ENCODE measurements around the gene ZNF276.

ZNF276 gene

DNA sequence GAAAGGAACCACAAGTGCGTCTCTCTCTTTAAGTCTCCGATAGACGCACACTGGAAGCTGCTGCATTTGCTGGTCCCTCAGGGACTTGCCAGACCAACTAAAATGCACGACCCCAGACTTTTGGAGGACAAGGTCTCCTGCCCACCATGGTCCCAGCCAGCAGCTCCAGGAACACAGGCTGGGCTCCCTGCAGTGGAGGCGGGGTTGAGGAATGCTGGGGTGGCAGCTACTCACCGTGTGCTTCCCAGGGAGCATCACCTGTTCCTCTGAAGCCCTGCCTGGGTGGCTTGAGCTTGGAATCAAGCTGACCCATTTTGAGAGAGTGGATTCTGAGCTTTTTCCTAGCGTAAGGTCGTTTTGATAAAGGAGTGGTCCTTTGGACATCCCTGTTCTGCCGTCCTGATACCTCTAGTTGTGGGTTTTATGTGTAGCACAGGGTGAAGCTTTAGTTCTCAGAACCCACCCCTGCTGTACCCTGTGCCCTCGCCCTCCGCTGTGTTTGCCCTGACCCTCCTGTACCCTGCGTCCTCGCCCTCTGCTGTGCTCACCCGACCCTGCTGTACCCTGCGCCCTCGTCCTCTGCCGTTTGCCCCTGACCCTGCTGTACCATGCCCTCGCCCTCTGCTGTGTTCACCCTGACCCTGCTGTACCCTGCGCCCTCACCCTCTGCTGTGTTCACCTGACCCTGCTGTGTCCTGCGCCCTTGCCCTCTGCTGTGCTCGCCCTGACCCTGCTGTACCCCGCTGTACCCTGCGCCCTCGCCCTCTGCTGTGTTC lies 11.0 kb downstream of the ZNF276 start:
- no peak for DNase-seq (ENCODE audit: low read depth, low spot score)
- no peak overlapping the region for H3K27ac ChIP-seq

DNA sequence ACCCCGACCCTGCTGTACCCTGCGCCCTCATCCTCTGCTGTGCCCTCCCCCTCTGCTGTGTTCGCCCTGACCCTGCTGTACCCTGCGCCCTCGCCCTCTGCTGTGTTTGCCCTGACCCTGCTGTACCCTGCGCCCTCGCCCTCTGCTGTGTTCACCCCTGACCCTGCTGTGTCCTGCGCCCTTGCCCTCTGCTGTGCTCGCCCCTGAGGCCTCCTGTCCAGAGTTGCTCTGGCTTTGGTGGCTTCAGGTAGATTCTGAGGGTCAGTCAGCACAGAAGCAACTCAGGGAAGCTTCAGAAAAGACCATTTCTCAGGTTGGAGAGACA lies 11.5 kb downstream of the ZNF276 start:
- H3K27ac ChIP-seq: no peak overlapping the region
- DNase-seq (ENCODE audit: low read depth, low spot score): no peak

DNA sequence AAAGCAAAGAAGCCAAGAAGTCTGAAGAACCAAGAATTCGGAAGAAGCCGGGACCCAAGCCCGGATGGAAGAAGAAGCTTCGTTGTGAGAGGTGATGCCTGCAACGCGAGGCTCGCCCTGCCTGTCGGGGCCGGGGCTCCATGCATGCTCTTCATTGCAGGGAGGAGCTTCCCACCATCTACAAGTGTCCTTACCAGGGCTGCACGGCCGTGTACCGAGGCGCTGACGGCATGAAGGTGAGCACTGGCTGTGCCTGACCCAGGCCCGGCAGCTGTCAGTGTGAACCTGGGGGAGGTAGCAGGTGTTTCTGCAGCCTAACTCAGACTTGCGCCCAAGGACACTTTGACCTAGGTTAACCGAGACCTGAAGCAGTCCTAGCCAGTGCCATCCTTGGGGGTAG lies 12.0 kb downstream of the ZNF276 start:
- H3K27ac ChIP-seq: no peak overlapping the region
- DNase-seq (ENCODE audit: low read depth, low spot score): no peak

DNA sequence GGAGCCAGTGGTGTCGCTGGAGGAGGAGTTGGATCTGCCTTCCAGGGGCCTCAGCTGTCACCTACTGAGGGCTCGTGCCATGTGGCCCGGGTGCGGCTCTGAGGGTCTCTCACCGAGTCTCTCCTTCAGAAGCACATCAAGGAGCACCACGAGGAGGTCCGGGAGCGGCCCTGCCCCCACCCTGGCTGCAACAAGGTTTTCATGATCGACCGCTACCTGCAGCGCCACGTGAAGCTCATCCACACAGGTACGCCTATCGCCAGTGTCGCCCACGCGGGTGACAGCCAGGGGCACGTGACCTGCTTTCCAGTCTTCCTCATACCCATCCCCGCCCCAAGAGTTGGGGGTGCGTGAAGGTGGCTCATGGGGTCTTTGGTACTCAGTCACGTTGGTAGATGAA lies 12.5 kb downstream of the ZNF276 start:
- no peak for DNase-seq (ENCODE audit: low read depth, low spot score)
- H3K27ac ChIP-seq: no peak overlapping the region

DNA sequence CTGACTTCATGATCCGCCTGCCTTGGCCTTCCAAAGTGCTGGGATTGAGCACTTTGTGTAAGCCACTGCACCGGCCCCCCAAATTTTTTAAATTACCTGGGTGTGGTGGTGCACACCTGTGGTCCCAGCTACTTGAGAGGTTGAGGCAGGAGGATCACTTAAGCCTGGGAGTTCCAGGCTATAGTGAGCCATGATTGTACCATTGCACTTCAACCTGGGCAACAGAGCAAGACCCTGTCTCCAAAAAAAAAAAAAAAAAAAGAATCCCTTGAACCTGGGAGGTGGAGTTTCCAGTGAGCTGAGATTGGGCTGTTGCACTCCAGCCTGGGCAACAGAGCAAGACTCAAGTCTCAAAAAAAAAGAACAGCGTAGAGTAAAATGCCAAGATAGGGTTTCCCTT lies 15.2 kb downstream of the ZNF276 start:
- no peak overlapping the region for H3K27ac ChIP-seq
- DNase-seq (ENCODE audit: low read depth, low spot score): no peak

DNA sequence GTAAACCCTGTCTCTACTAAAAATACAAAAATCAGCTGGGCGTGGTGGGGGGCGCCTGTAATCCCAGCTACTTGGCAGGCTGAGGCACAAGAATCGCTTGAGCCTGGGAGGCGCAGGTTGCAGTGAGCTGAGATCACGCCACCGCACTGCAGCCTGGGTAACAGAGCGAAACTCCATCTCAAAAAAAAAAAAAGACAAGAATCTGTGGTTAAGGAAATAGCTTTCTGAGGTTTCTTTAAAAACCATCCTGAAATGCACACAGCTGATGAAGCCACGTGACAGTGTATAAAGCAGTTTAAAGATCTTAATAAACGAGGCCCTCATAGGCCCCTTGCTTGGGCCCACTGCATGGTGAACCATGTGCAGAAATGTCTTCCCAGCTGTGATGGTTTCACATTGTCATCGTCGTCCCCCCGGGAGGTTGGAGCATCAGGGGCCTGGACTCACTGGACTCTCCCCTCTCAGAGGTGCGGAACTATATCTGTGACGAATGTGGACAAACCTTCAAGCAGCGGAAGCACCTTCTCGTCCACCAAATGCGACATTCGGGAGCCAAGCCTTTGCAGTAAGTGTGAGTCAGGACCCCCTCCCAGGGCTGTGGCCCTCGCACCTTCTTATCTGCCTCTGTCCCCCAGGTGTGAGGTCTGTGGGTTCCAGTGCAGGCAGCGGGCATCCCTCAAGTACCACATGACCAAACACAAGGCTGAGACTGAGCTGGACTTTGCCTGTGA lies 16.2 kb downstream of the ZNF276 start:
- DNase-seq (ENCODE audit: low read depth, low spot score): no peak
- no peak overlapping the region for H3K27ac ChIP-seq

DNA sequence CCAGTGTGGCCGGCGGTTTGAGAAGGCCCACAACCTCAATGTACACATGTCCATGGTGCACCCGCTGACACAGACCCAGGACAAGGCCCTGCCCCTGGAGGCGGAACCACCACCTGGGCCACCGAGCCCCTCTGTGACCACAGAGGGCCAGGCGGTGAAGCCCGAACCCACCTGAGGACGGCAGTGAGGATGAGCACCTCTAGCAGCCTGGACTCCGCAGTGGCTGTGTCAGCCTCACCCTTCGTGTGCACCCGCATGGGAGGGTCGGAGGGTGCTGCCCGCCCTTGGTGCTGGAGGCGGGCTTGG lies 16.7 kb downstream of the ZNF276 start:
- H3K27ac ChIP-seq: no peak overlapping the region
- DNase-seq (ENCODE audit: low read depth, low spot score): no peak

DNA sequence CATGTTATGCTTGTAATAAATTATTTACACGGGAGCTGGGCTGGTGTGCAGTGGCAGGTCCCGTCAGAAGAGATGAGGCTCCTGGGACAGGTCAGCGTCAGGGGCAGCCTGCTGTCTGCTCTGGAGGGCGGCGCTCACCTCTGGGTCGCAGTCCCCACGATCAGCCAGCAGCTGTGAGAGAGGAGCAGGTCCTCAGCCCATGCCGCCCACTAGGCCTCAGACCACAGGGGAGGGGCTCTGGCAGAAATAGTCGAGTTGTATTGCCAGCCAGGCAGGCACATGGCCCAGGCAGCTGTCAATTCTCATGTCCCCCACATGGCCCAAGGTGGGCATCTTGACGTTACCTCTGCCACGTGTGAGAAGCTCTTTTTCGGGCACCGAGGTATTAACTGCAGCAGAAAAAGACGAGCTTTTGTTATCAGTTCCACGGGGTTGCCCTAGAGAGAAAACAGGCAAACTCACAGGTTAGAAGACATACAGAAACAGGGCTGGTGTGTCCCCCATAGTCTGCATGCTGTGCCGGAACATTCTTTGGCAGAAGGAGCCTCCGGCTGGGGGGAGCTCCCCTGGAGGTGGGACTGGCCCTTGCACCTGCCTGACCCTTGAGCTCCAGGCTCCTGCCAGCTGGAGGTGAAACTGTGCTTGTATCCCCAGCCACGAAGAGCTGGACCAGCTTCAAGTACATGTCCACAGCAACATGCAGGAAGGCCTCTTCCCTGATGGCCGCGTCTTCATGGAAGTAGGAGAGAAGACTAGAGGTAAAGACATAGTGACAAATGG lies 17.4 kb downstream of the ZNF276 start:
- no peak overlapping the region for H3K27ac ChIP-seq
- DNase-seq (ENCODE audit: low read depth, low spot score): no peak

DNA sequence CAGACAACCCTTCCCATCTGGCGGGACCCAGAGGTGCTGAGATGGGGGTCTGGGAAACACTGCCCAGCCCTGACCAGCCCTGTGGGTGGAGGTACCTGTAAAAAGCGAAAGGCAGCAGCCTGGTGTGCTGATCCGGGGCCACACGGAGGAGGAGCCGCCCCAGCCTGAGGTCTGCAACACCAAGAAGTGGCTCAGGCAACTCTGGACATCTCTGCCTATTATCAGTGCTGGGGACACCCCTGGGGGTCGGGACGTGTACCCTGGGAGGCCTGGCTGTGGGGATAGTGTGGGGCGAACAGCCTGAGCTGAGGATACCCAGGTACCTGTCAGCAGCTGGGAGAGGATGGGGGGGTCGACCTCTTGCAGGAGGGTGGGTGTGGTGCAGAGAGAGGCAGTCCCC lies 18.0 kb downstream of the ZNF276 start:
- DNase-seq (ENCODE audit: low read depth, low spot score): no peak
- H3K27ac ChIP-seq: no peak overlapping the region

DNA sequence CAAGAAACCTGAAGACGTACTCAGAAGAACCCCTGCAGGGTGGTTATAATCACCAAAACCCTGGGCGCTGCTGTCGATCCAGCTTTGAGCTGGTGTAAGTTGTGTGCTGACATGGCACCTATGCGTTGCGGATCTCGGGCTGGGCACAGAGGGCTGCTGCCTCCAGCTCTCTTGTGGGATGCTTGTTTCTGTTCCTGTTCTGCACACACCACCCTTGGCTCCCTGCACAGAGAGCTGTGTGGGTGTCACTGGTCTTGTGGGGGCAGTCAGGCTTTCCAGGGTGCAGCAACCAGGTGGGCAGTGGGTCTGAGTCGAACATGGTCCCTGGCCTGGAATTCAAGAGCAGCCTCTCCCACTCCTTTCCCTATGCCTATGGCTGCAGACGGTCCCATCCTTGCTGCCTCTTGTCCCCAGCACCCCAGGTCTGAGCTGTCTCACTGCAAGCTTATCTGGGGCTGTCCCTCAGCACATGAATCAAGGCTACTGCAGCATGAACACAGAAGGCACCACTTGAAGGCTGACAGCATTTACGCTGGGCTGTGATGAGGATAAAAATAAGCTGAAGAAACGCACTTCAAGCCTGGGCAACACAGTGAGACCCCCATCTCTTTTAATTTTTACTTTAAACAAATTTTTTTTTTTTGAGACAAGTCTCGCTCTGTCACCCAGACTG lies 20.1 kb downstream of the ZNF276 start:
- no peak overlapping the region for H3K27ac ChIP-seq
- DNase-seq (ENCODE audit: low read depth, low spot score): no peak

DNA sequence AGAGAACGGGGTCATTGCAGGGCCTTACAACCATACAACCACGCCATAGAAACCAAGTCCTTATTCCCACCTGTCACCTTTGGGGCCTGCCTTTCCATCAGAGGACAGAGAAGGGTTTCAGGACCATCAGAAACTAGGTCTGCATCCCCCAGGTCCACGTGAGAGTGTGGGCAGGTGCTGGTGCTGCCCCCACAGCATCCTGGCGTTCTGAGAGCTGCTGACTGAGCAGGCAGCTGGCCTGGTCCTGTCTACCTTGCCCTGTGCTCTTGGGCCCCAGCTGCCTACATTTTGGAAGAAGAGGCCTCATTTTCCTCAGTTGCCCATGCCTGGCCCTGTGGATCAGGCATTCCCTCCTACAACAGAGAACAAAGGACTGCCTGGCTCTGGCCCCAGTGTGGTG lies 21.6 kb downstream of the ZNF276 start:
- H3K27ac ChIP-seq: no peak overlapping the region
- no peak for DNase-seq (ENCODE audit: low read depth, low spot score)

DNA sequence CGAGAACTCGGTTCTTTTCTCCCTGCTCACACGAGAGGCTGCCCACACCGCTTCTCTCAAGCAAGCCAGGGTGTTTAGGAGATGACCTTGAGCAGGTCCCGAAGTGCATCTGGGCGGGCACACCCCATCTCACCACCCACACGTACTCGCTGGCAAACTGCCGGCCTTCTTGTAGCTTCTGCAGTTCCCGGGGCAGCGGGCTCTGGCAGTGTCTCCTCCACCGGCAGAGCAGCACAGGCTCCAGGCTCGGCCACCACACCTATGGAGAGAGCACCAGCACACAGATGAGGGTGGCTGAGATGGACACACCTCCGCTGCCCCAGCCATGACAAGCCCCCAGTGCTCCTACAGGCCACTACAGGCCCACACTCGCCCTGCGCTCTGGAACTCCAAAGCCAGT lies 23.5 kb downstream of the ZNF276 start:
- H3K27ac ChIP-seq: no peak overlapping the region
- DNase-seq (ENCODE audit: low read depth, low spot score): no peak

DNA sequence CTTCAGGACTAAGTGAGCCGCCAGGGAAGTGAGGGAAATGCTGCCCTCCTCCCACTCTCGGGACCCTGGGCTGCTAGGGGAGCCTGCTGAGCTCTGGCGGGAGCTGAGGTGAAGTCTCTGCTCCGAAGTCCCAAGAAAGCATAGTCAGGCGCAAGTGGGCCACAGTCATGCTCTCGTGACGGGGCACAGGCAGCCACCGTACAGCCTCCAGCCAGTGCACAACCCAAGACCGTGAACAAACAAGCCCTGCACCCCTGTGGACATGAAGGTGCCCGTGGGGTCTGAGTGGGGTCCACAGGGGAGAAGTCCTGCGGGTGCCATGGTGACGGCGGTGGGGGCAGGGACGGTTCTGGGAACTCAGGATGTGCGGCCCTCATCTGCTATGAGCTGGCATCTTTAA lies 24.7 kb downstream of the ZNF276 start:
- no peak overlapping the region for H3K27ac ChIP-seq
- DNase-seq (ENCODE audit: low read depth, low spot score): no peak

DNA sequence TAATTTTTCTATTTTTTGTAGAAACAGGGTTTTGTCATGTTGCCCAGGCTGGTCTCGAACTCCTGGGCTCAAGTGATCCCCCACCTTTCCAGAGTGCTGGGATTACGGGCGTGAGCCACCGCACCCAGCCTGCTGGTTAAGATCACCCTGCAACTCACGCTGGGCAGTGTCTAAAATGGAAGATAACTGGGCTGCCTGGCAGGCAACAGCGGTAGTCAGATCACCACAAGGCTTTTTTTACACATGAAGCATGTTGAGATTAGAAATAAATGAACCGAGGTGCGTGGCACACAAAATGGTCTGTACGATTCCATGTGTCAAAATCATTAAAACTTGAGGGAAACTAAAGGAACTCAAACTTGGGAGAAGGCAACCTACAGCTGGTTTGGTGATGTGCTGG lies 26.7 kb downstream of the ZNF276 start:
- no peak overlapping the region for H3K27ac ChIP-seq
- no peak for DNase-seq (ENCODE audit: low read depth, low spot score)

DNA sequence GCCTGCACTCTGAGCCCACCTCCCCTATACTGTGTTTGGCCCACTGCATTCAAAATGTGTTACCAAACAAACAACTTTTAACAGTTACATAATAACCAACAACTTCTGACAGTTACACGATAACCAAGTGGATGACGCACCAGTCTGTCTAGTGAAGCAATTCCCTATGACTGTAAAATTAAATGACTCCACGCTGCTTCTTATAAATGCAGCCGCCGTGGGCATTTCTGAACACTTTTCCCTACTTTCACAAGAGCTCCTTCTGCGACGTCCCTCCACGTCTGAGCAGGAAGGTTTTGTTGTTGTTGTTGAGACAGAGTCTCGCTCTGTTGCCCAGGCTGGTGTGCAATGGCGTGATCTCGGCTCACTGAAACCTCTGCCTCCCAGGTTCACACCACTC lies 27.6 kb downstream of the ZNF276 start:
- no peak overlapping the region for H3K27ac ChIP-seq
- no peak for DNase-seq (ENCODE audit: low read depth, low spot score)

DNA sequence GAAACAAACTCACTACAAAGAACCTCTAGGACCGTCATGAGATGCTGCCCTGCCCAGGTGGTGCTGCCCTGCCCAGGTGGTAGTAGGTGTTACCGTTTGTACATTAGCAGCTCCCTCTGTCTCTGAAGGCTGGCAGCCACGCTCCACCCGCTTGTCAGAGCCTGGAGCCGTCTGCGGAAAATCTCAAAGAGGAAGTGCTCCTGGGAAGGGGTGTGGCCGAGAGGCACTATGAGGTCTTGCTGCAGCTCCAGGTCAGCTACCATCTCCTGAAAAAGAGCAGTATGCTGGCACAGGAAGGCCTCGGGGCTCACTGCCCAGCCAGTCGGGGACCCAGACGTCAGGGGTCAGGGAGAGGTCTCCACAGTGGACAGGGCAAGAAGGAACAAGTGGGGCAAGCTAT lies 28.3 kb downstream of the ZNF276 start:
- DNase-seq (ENCODE audit: low read depth, low spot score): no peak
- no peak overlapping the region for H3K27ac ChIP-seq

DNA sequence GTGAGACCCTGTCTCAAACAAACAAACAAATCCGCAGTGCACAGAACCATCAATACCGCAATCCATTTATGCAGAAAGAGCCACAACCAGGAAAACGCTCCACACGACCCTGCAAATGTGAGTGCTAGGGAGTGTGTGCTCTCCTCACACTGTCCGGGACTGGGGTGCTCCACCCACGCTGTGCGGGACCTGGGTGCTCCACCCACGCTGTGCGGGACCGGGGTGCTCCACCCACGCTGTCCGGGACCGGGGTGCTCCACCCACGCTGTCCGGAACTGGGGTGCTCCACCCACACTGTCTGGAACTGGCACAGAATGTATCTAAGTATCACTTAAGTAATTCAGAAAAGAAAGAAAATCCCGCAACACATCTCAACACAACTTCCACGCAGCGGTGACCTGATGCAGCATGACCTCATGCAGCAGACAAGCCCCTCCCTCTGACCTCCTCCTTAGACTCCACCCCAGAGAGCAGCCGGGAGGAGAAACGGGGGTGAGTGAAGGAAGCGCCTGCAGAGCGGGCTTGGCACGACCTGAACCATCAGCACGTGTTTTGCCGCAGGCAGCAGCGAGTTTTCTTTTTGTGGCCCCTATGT lies 38.5 kb downstream of the ZNF276 start:
- no peak for DNase-seq (ENCODE audit: low read depth, low spot score)
- no peak overlapping the region for H3K27ac ChIP-seq

DNA sequence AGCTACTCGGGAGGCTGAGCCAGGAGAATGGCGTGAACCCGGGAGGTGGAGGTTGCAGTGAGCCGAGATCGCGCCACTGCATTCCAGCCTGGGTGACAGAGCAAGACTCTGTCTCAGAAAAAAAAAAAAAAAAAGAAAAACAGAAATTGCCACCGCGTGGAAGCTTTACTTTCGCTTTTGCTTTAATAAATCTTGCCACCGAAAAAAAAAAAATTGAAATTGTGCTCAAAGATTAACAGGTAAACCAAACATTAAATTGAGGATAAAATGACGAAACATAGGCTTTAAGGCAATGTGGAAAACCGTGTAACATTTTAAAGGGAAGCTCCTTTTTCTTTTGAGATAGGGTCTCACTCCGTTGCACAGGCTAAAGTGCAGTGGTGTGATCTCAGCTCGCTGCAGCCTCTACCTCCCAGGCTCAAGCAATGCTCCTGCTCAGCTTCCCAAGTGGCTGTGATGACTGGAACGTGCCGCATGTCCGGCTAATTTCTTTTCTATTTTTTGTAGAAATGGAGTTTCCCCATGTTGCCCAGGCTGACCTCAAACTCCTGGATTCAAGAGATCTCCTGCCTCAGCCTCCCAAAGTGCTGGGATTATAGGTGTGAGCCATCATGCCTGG lies 40.1 kb downstream of the ZNF276 start:
- no peak for DNase-seq (ENCODE audit: low read depth, low spot score)
- no peak overlapping the region for H3K27ac ChIP-seq

DNA sequence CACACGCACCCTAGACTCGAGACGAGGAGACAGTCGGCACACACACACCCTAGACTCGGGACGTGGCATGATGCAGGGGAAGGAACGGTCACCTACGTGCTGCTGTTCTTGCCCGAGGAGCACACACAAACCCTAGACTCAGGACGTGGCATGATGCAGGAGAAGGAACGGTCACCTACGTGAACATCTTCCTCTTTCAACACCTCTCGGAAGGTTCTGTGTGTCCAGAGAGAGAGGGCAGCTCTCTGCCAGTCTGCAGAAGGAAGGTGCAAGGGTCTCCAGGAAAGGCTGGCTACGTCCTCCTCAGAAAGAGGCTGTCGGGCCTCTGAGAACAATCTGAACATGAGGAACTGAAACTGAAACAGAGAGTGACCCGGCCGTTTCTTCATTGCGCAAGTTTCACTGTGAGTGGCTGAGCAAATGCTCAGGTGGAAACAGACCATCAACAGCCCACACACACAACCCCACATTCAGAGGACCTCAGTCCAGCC lies 43.4 kb downstream of the ZNF276 start:
- no peak overlapping the region for H3K27ac ChIP-seq
- no peak for DNase-seq (ENCODE audit: low read depth, low spot score)

DNA sequence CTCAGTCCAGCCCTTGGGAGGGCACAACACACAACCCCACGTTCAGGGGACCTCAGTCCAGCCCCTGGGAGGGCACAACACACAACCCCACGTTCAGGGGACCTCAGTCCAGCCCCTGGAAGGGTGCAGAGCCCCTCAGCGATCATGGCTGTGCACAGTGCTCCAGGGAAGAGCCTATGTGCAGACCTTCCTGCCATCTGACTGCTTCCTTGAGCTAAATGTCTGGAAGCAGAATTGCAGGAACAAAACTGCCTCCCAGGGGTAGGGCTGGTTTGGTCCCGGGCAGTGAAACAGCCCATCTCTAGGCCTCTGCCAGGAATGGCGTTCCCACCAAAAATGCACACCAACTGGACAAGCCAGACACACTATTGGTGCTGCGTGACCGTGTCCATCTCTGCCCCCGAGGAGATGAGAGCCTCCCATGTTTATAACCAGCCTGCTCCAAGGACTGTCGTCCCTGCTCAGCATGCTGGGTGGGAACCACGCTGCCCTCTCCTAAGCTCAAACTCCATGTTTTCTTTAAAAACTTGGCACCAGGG lies 44.0 kb downstream of the ZNF276 start:
- no peak for DNase-seq (ENCODE audit: low read depth, low spot score)
- no peak overlapping the region for H3K27ac ChIP-seq

Data from epithelial cell of prostate (primary cell).